Activated CD8-positive, alpha-beta memory T cell treated with anti-CD3 and anti-CD28 coated beads, Interleukin-2, amount 50 U/mL, for 1 hour (primary cell): ENCODE data around the gene KIAA1328.
"Not testable (repeated sequence)": the region's sequence is repeated elsewhere in the genome, so short reads cannot be mapped to it uniquely, and the experiment has no call there.

Experiments
- DNase-seq: peaks from one replicate; pipeline ENCODE4 v3.0.0-alpha.2; 2020; ENCODE audit errors: extremely low read depth

Gene KIAA1328

GRCh38 chr18:36825526-36825925 lies 3.4 kb upstream of the KIAA1328 start:
- DNase-seq: no peak

DNA sequence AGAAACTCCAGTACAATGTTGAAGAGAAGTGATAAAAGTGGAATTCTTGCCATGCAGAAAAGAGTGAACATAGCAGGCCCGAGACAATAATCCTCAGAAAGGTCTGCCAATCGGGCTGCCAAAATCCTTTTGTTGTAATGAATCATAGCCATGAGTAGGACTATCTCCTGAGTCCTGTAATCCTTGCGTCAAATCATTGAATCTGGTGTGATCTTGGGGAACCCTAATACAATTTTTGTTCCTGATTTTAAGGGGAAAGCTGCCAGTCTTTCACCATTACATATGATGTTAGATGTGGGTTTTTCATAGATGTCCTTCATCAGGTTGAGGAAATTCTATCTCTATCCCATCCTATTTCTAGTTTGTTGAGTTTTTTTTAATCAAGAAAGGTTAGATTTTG lies 2.4 kb upstream of the KIAA1328 start:
- DNase-seq: no peak

- DNase-seq: no peak
These were observed 734 bp upstream of the KIAA1328 start for GRCh38 chr18:36828157-36828629.

DNA sequence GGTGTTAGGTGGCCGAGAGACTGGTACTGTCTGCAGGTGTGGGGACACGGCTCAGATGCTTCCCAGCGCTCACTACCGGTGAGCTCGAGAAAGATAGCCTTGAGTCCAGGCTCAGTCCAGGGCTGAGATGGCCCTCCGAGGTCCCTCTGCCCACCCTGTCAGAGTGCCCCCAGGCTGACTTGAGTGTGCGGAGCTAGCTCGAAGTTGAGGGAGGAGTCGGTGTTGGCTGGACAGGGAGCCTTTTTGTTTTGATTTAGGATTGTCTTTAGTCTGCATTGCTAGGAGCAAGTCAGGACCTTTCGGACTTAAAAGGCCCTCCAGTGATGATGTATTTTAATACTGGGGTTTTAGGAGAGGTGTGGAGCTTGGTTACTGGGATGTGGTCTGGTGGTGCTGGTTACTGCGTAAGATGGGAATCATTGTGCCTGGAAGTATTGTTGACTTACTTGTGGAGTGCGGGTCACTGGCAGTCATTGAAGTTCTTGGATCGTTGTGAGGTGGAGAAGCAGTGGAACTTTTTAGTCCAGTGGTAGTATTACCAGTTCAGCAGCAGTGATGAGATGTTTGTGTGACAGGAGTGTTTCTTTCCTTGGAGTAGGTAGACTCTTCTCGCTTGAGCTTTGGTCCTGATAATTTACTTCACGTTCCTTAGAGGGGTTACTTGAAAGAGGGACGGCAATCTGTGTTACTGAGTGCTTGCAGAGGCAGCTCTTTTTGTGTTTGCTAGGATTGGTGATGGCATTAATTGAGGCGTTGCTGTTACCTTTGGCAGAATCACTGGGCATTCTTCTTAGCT lies 633 bp downstream of the KIAA1328 start:
- DNase-seq: no peak

GRCh38 chr18:36830158-36830495 lies 1.2 kb downstream of the KIAA1328 start:
- no peak for DNase-seq

DNA sequence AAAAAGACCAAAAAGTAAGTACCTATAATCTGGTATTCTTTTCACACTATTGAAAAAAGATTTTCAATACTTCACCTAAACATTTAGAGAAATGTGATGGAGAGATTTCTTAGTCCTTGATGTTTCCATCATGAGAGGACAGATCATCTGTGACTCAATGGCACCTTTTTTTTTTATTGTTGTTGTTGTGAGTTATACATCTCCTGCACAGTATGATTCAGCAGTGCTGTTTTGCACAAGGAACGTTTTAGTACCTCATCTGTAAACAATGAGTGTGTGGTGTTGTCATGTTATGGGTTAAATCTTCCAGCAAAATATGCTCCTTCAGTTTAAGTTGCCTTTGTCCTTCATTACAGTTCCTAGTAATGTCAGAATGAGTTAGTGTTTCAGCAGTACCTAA lies 2.2 kb downstream of the KIAA1328 start:
- DNase-seq: no peak

GRCh38 chr18:36833120-36833519 lies 4.2 kb downstream of the KIAA1328 start:
- DNase-seq: no peak

- DNase-seq: no peak
These were observed 7.0 kb downstream of the KIAA1328 start for GRCh38 chr18:36835927-36836326.

DNA sequence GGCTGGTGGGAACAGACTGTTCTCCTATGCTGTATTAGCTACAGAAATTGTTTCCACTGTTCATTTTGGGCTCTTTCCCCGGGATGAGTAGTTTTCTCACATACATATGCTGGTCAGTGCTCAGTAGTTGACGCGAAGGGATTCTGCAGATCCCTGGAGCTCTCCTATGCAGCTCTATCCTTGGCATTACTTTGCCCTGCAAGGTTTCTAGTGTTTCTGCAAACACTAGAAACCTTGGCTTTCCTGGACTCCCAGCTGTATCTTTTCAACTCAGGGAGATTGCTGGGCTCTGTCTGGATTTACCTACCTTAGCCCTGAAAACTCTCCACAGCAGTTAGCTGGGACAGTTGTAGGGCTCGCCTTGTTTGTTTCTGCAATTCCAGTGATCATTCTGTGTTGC lies 10.9 kb downstream of the KIAA1328 start:
- no peak for DNase-seq

DNA sequence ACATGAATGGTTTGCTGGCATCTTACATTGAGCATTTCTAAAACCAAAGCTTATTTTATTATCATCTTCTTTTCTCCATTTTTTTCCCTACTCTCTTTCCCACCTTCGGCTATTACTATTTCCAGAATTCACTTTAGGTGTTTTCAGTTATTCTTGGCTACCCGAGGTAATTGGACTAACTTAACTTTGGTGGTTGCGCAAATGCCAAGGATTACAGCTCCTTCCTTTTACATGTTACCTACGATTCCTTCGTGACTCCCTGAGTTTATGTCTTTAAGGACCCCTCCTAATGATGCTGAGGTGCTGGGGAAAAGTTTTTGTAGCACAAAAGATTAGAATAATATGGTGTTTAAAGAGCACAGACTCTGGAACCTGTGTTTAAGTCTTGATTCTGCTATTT lies 14.3 kb downstream of the KIAA1328 start:
- DNase-seq: no peak

GRCh38 chr18:36843784-36844183 lies 14.9 kb downstream of the KIAA1328 start:
- DNase-seq: no peak

- no peak for DNase-seq
These were observed 19.7 kb downstream of the KIAA1328 start for GRCh38 chr18:36848609-36849008.

- no peak for DNase-seq
These were observed 20.5 kb downstream of the KIAA1328 start for GRCh38 chr18:36849288-36850006.

DNA sequence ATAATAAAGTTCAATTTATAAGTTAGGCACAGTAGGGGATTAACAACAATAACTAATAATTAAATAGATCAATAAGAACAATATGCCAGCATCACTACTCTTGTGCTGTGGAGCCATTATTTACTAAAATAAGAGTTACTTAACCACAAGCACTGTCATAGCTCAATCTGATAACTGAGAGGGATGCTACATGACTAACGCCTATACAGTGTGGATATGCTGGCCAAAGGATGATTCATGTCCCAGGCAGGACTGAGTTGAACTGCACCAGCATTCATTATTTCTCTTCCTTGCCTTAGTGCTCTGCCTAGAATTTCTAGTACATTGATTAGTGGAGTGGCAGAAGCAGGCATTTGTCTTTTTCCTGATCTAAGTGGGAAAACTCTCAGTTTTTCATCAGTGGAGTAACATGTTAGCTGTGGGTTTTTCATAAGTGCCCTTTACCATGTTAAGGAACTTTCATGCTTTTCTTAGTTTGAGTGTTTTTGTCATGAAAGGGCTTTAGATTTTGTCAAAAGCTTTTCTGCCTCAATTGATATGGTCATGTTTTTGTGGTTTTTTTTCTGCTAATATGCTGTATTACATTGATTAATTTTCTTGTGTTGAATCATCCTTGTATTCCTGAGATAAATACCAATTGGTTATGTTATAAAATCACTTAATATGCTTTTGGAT lies 21.7 kb downstream of the KIAA1328 start:
- DNase-seq: no peak

DNA sequence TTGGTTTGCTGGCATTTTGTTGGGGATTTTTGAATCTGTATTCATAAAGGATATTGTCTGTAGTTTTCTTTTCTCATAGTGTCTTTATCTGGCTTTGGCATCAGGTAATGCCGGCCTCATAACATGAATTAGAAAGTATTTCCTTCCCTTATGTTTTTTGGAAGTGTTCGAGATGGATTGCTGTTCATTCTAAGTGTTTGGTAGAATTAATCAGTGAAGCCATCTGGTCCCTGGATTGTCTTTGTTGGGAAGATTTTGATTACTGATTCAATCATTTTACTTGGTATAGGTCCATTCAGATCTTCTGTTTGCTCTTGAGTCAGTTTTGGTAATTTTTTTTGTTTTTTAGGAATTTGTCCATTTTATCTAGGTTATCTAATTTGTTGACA lies 22.3 kb downstream of the KIAA1328 start:
- DNase-seq: no peak

GRCh38 chr18:36856815-36857214 lies 27.9 kb downstream of the KIAA1328 start:
- DNase-seq: no peak

- DNase-seq: no peak
These were observed 33.3 kb downstream of the KIAA1328 start for GRCh38 chr18:36862182-36862581.

DNA sequence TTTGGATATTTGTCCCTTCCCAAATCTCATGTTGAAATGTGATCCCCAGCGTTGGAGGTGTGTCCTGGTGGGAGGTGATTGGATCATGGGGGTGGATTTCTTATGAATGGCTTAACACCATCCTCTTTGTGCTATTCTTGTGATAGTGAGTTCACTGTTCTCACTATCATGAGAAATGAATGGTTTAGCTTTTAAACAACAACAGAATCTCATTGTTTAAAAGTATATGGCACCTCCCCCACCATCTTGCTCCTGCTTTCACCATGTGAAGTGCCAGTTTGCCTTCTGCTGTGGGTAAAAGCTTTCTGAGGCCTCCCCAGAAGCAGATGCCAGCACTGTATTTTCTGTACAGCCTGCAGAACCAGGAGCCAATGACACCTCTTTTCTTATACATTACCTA lies 38.1 kb downstream of the KIAA1328 start:
- no peak for DNase-seq

GRCh38 chr18:36871801-36872200 lies 42.9 kb downstream of the KIAA1328 start:
- DNase-seq: no peak

GRCh38 chr18:36872329-36872728 lies 43.4 kb downstream of the KIAA1328 start:
- no peak for DNase-seq

- not testable (repeated sequence) for DNase-seq
These were observed 44.9 kb downstream of the KIAA1328 start for GRCh38 chr18:36873826-36874225.

GRCh38 chr18:36879796-36880195 lies 50.9 kb downstream of the KIAA1328 start:
- not testable (repeated sequence) for DNase-seq

DNA sequence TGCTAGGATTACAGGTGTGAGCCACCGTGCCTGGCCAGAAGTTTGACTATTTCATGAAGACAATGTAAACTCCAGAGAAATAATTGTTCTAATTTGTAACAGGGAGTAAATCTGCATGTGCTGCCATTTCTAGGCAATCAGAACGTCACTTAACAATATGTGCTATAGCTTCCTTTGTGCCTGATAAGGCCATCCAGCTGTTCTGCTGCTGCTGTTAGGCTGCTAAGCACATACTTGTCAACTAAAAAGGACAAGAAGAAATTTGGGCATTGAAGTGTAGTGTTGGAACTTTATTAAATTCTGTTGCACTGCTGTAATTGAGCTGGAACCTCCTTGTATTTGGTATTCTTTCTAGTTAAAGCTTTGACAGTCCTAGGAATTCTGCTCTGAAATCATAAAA lies 57.1 kb downstream of the KIAA1328 start:
- DNase-seq: no peak
